Measurements from ENCODE around the gene NRGN. TPM values are rescaled to one million over a fixed set of nuclear protein-coding genes. Genes with fewer than 3 reads are reported as not detected.

The NRGN gene
- total RNA-seq, 1 experiment from 2014 or later: 2.9 TPM

DNA sequence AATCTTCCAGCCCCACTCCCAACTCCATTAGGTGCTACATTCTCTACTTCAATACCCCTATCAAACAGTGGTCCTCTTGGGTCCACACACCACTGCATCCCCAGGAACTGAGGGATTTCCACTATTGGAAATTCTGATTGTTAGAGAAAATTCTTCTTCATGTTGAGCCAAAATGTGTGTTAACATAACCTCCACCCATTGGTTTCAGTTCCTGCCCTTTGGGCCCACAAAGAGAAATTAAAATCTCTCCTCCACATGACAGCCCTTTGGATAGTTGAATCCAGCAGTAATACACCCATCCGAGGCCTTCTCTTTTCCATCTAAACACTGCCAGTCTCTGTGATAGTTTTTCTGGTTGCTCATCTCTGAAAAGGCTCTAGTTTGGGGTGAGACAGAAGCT lies 10.2 kb downstream of the NRGN start (continued):
- TF ChIP-seq, protein P1, sequence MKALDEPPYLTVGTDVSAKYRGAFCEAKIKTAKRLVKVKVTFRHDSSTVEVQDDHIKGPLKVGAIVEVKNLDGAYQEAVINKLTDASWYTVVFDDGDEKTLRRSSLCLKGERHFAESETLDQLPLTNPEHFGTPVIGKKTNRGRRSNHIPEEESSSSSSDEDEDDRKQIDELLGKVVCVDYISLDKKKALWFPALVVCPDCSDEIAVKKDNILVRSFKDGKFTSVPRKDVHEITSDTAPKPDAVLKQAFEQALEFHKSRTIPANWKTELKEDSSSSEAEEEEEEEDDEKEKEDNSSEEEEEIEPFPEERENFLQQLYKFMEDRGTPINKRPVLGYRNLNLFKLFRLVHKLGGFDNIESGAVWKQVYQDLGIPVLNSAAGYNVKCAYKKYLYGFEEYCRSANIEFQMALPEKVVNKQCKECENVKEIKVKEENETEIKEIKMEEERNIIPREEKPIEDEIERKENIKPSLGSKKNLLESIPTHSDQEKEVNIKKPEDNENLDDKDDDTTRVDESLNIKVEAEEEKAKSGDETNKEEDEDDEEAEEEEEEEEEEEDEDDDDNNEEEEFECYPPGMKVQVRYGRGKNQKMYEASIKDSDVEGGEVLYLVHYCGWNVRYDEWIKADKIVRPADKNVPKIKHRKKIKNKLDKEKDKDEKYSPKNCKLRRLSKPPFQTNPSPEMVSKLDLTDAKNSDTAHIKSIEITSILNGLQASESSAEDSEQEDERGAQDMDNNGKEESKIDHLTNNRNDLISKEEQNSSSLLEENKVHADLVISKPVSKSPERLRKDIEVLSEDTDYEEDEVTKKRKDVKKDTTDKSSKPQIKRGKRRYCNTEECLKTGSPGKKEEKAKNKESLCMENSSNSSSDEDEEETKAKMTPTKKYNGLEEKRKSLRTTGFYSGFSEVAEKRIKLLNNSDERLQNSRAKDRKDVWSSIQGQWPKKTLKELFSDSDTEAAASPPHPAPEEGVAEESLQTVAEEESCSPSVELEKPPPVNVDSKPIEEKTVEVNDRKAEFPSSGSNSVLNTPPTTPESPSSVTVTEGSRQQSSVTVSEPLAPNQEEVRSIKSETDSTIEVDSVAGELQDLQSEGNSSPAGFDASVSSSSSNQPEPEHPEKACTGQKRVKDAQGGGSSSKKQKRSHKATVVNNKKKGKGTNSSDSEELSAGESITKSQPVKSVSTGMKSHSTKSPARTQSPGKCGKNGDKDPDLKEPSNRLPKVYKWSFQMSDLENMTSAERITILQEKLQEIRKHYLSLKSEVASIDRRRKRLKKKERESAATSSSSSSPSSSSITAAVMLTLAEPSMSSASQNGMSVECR (CRISPR knock-in tag; IDR thresholded peaks at IDR 0.05; ENCODE audit: borderline replicate concordance): no peak

DNA sequence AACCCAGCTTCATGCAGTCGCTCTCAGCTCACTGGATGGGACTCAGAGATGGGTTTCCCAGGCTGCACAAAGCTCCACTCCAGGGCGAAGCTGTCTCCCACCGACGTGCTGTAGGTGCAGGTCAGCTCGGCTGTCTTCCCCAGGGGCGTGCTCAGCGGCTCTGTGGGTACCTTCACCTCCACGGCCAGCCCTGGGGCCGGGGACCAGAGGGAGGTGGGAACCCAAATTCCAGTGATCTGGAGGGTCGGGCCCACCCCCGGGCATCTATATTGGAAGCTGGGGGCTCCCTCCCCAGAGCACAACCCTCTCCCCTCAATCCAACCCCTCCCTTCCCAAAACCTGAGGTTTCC lies 11.6 kb downstream of the NRGN start:
- peak; percentile 22 for DNase-seq (ENCODE audit: low spot score)
- POLR2A ChIA-PET: interaction anchor here (0.7 kb wide), 1 partner anchor 10 kb away, joined by 3 read pairs; no protein-coding TSS in a partner anchor

DNA sequence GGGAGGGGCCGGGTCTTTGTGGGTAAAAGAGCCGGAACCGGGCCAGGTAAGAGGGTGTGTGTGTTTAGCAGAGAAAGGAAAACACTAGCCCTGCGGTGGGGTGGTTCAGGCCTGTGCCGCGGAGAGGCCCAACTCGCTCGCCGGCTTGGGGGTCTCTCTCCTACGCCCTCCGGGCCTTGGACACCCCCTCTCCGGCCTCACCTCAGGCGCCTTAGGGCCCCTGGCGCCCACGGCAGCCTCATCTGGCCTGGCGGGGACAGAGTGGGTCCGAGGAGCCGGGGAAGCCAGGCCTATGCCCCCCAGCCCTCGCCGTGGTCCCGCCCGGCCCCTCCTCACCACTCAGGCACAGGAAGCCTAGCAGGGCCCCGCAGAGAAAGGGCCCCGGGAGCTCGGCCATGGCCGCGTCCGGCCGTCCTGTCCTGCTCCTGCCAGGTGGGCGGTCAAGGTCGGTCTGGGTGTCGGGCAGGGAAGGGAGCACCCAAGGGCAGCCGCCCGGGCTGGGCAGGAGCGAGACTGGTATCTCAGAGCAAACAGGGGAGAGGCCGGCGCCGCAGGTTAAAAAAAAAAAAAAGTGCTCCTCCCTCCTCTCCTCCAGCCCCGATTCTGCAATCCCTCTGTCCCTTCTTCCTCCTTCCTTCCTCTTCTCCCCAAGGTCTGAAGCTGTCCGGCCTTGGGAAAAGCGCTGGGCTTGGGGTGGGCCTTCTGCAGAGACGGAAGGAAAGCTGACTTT lies 12.2 kb downstream of the NRGN start, which contains the start of gene VSIG2:
Gene VSIG2, minus strand, starts transcription at position 515 of the 730 bp plus-strand sequence. Its CDS starts 118 bp downstream, at position 397.
- POLR2A ChIA-PET: interaction anchor here (0.6 to 0.7 kb wide), 3 partner anchors 9 to 765 kb away, joined by 3 to 4 read pairs (median 3); no protein-coding TSS in a partner anchor
- DNase-seq (ENCODE audit: low spot score): peak; percentile 23
- Mint-ChIP-seq H3K36me3 (no peaks in the 10 kb centered on the region), H3K27me3 (ENCODE audit: low read depth) (peaks cover 100% of the 10 kb centered on the region), H3K9me3 (no peaks in the 10 kb centered on the region), H3K4me1 (peaks cover 47% of the 10 kb centered on the region), H3K27ac (no peak within 1 kb of the TSS), H3K4me3 (peak within 1 kb of the TSS; percentile 77)
- CTCF ChIA-PET: interaction anchor here (0.7 to 3.7 kb wide), 14 partner anchors 10 to 124 kb away, joined by 3 to 26 read pairs (median 4); partner anchors contain the start of genes ESAM, ROBO3, SIAE and SPA17
- peak; percentile 15 for ATAC-seq
- TF ChIP-seq, protein P2, sequence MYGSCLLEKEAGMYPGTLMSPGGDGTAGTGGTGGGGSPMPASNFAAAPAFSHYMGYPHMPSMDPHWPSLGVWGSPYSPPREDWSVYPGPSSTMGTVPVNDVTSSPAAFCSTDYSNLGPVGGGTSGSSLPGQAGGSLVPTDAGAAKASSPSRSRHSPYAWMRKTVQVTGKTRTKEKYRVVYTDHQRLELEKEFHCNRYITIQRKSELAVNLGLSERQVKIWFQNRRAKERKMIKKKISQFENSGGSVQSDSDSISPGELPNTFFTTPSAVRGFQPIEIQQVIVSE (CRISPR knock-in tag; IDR thresholded peaks at IDR 0.05; ENCODE audit: borderline replicate concordance): no peak
- TF ChIP-seq, protein P3, sequence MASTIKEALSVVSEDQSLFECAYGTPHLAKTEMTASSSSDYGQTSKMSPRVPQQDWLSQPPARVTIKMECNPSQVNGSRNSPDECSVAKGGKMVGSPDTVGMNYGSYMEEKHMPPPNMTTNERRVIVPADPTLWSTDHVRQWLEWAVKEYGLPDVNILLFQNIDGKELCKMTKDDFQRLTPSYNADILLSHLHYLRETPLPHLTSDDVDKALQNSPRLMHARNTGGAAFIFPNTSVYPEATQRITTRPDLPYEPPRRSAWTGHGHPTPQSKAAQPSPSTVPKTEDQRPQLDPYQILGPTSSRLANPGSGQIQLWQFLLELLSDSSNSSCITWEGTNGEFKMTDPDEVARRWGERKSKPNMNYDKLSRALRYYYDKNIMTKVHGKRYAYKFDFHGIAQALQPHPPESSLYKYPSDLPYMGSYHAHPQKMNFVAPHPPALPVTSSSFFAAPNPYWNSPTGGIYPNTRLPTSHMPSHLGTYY (CRISPR knock-in tag; IDR thresholded peaks at IDR 0.05): no peak
- TF ChIP-seq, protein P4, sequence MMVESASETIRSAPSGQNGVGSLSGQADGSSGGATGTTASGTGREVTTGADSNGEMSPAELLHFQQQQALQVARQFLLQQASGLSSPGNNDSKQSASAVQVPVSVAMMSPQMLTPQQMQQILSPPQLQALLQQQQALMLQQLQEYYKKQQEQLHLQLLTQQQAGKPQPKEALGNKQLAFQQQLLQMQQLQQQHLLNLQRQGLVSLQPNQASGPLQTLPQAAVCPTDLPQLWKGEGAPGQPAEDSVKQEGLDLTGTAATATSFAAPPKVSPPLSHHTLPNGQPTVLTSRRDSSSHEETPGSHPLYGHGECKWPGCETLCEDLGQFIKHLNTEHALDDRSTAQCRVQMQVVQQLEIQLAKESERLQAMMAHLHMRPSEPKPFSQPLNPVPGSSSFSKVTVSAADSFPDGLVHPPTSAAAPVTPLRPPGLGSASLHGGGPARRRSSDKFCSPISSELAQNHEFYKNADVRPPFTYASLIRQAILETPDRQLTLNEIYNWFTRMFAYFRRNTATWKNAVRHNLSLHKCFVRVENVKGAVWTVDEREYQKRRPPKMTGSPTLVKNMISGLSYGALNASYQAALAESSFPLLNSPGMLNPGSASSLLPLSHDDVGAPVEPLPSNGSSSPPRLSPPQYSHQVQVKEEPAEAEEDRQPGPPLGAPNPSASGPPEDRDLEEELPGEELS (CRISPR knock-in tag; IDR thresholded peaks at IDR 0.05): no peak
- TF ChIP-seq, protein P5, sequence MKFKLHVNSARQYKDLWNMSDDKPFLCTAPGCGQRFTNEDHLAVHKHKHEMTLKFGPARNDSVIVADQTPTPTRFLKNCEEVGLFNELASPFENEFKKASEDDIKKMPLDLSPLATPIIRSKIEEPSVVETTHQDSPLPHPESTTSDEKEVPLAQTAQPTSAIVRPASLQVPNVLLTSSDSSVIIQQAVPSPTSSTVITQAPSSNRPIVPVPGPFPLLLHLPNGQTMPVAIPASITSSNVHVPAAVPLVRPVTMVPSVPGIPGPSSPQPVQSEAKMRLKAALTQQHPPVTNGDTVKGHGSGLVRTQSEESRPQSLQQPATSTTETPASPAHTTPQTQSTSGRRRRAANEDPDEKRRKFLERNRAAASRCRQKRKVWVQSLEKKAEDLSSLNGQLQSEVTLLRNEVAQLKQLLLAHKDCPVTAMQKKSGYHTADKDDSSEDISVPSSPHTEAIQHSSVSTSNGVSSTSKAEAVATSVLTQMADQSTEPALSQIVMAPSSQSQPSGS (CRISPR knock-in tag; IDR thresholded peaks at IDR 0.05; ENCODE audit: borderline replicate concordance, low read depth): no peak
- no peak for TF ChIP-seq ZNF263 (CRISPR knock-in tag; IDR thresholded peaks at IDR 0.05; ENCODE audit: low read depth)

More for the DNA sequence above, 11.6 kb downstream of the NRGN start:
- peak overlapping the region; percentile 77 for H3K4me3 Mint-ChIP-seq
- H3K27me3 Mint-ChIP-seq (ENCODE audit: low read depth): peaks cover 100% of the 10 kb centered on the region
- H3K9me3 Mint-ChIP-seq: no peaks in the 10 kb centered on the region
- H3K36me3 Mint-ChIP-seq: no peaks in the 10 kb centered on the region
- H3K4me1 Mint-ChIP-seq: peaks cover 44% of the 10 kb centered on the region
- no peak overlapping the region for H3K27ac Mint-ChIP-seq
- no peak for ATAC-seq
- CTCF ChIA-PET: interaction anchor here (0.5 to 3.7 kb wide), 7 partner anchors 11 to 115 kb away, joined by 3 to 26 read pairs (median 6); partner anchors contain the start of genes ESAM and NRGN
- TF ChIP-seq FOXK1 (CRISPR knock-in tag; IDR thresholded peaks at IDR 0.05): no peak
- TF ChIP-seq, protein P6, sequence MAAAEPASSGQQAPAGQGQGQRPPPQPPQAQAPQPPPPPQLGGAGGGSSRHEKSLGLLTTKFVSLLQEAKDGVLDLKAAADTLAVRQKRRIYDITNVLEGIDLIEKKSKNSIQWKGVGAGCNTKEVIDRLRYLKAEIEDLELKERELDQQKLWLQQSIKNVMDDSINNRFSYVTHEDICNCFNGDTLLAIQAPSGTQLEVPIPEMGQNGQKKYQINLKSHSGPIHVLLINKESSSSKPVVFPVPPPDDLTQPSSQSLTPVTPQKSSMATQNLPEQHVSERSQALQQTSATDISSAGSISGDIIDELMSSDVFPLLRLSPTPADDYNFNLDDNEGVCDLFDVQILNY (CRISPR knock-in tag; IDR thresholded peaks at IDR 0.05): no peak
- TF ChIP-seq, protein P7, sequence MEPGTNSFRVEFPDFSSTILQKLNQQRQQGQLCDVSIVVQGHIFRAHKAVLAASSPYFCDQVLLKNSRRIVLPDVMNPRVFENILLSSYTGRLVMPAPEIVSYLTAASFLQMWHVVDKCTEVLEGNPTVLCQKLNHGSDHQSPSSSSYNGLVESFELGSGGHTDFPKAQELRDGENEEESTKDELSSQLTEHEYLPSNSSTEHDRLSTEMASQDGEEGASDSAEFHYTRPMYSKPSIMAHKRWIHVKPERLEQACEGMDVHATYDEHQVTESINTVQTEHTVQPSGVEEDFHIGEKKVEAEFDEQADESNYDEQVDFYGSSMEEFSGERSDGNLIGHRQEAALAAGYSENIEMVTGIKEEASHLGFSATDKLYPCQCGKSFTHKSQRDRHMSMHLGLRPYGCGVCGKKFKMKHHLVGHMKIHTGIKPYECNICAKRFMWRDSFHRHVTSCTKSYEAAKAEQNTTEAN (CRISPR knock-in tag; IDR thresholded peaks at IDR 0.05): no peak
- TF ChIP-seq CREB1 (CRISPR knock-in tag; IDR thresholded peaks at IDR 0.05): no peak
- no peak for TF ChIP-seq CBFB (CRISPR knock-in tag; IDR thresholded peaks at IDR 0.05; ENCODE audit: low read depth)
- no peak for TF ChIP-seq PRRX2 (CRISPR knock-in tag; IDR thresholded peaks at IDR 0.05)
- no peak for TF ChIP-seq ETV6 (CRISPR knock-in tag; IDR thresholded peaks at IDR 0.05)
- no peak for TF ChIP-seq ZNF219 (CRISPR knock-in tag; IDR thresholded peaks at IDR 0.05; ENCODE audit: borderline replicate concordance)
- TF ChIP-seq, protein P8, sequence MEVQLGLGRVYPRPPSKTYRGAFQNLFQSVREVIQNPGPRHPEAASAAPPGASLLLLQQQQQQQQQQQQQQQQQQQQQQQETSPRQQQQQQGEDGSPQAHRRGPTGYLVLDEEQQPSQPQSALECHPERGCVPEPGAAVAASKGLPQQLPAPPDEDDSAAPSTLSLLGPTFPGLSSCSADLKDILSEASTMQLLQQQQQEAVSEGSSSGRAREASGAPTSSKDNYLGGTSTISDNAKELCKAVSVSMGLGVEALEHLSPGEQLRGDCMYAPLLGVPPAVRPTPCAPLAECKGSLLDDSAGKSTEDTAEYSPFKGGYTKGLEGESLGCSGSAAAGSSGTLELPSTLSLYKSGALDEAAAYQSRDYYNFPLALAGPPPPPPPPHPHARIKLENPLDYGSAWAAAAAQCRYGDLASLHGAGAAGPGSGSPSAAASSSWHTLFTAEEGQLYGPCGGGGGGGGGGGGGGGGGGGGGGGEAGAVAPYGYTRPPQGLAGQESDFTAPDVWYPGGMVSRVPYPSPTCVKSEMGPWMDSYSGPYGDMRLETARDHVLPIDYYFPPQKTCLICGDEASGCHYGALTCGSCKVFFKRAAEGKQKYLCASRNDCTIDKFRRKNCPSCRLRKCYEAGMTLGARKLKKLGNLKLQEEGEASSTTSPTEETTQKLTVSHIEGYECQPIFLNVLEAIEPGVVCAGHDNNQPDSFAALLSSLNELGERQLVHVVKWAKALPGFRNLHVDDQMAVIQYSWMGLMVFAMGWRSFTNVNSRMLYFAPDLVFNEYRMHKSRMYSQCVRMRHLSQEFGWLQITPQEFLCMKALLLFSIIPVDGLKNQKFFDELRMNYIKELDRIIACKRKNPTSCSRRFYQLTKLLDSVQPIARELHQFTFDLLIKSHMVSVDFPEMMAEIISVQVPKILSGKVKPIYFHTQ (CRISPR knock-in tag; IDR thresholded peaks at IDR 0.05): no peak
